Fibroblast of skin of abdomen (primary cell): ENCODE results near the gene EIF3K.
"Not testable (repeated sequence)": the region's sequence is repeated elsewhere in the genome, so short reads cannot be mapped to it uniquely, and the experiment has no call there.

Experiments
- DNase-seq: peaks from one replicate; pipeline ENCODE4 v3.0.0-alpha.2; 2013

EIF3K gene

GRCh38 chr19:38619361-38620174, 580 bp downstream of the EIF3K start:
- DNase-seq: no peak

DNA sequence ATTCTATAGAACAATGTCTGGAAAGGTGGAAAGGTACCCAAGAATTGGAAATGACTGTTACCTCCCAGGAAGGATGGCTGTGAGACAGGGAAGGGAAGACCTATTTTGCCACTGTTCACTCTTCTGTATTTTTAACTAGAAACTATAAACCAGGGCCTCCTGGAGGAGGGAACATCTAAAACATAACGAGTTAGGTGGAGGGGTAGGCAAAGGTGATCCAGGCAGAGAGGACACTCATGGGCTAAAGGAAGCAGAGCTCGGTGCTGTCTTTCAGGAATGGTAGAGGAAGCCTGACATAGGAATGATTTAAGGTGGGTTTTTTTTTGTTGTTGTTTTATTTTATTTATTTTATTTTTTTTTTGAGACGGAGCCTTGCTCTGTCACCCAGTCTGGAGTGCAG, 5.8 kb downstream of the EIF3K start:
- DNase-seq: no peak

- DNase-seq: no peak
These were observed 7.4 kb downstream of the EIF3K start for GRCh38 chr19:38626401-38626800.

DNA sequence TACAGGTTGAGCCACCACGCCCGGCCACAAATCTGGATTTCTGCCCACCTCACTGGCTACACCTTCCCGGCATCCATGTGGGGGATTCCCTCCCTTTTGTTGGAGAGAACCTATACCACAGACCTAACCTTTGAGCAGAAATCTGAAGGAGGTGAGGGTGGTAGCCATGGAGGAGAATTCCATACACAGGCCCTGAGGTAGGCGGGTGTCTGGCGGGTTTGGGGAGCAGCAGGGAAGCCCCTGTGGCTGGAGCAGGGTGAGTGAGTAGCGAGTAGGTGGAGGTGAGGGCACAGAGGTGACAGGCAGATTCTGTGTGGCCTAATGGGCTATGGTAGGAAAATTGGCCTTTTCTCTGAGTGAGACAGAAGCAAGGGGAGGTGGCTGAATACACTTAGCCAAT, 10.6 kb downstream of the EIF3K start:
- no peak for DNase-seq

DNA sequence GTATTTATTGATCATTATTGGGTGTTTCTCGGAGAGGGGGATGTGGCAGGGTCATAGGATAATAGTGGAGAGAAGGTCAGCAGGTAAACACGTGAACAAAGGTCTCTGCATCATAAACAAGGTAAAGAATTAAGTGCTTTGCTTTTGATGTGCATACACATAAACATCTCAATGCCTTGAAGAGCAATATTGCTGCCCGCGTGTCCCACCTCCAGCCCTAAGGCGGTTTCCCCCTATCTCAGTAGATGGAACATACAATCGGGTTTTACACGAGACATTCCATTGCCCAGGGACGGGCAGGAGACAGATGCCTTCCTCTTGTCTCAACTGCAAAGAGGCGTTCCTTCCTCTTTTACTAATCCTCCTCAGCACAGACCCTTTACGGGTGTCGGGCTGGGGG, 12.3 kb downstream of the EIF3K start:
- DNase-seq: not testable (repeated sequence)

GRCh38 chr19:38631811-38632475, 13.0 kb downstream of the EIF3K start:
- not testable (repeated sequence) for DNase-seq

GRCh38 chr19:38632476-38633213, 13.7 kb downstream of the EIF3K start:
- DNase-seq: no peak

- peak; percentile 60 for DNase-seq
These were observed 15.9 kb downstream of the EIF3K start for GRCh38 chr19:38634757-38635482.

GRCh38 chr19:38635483-38636399, 16.8 kb downstream of the EIF3K start:
- no peak for DNase-seq

GRCh38 chr19:38638461-38638860, 19.5 kb downstream of the EIF3K start:
- DNase-seq: no peak

GRCh38 chr19:38639679-38640078, 20.7 kb downstream of the EIF3K start:
- no peak for DNase-seq

- no peak for DNase-seq
These were observed 21.4 kb downstream of the EIF3K start for GRCh38 chr19:38640368-38640767.

GRCh38 chr19:38642176-38642575, 23.2 kb downstream of the EIF3K start:
- DNase-seq: no peak

GRCh38 chr19:38644719-38645118, 25.7 kb downstream of the EIF3K start:
- no peak for DNase-seq

GRCh38 chr19:38647368-38647965, 28.5 kb downstream of the EIF3K start, which contains the start of gene ACTN4:
TSS of gene ACTN4 (plus strand) at chr19:38647649. CDS start at chr19:38647746, 97 bp downstream.
- peak; percentile 97 for DNase-seq

DNA sequence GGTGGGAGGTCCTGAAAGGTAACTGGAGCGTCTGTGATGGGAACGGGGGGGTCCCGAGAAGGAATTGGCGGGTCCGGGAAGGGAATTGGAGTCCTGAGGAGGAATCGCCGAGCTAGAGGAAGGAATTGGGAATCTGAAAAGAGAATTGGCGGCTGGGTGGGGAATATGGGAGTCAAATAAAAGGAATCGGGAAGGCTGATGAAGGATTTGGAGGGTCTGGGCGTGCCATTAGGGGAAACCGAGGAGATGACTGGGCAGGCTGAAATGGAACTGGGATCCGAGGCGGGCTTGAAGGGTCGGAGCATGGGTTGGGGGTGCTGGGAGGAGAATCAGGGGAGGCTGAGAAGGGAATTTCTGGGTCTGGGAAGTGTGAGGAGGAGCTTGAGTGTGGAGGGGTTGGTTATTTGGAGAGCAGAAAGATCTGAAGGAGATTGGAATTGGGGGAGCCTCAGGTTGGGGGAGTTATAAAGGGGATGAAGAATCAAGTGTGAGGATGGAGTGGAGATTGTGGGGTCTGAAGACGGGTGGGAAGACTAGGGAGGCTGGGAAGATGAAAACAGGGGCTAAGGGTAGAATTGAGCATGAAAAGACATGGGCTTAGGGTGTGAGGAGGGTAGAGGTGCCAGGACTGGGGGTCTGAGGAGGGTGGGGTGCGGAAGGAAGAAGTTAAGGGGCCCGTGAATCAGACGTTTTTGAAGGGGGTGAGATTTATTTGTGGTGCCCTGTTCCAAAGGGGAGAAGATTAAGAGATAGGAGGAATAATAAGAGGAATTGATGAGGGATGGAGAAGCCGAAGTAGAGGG, 29.2 kb downstream of the EIF3K start:
- no peak for DNase-seq

DNA sequence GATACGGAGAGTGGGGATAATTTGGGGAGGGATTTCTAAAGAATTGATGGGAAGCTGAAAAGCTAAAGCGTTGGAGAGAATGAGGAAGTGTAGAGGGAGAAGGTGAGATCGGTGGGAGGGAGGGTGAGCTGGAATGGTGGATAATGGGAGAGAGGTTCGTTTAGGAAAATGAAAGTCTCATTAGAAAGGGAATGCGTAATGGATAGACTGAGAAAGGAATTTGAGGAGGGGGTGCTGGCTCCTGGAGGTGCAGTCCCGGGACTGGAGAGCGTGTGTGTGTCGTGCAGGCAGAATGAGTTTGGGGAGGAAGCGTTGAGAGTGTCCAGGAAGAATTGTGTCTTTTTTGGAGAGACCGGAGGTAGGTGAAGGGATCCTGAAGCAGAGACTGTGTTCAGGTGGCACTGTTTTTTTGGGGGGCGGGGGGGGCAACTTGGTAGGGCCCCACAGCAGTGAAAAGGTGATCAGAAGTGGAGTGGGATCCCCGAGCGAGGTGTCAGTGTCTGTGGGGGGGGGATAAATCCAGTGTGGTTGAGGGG, 29.8 kb downstream of the EIF3K start:
- DNase-seq: no peak

- no peak for DNase-seq
These were observed 30.6 kb downstream of the EIF3K start for GRCh38 chr19:38649305-38650171.
